ENCODE data around the gene TEN1. TPM values are rescaled to one million over a fixed set of nuclear protein-coding genes. Genes with fewer than 3 reads are reported as not detected.

The TEN1 gene
- total and polyA plus RNA-seq, 2 of the 13 experiments (the other 11 are each of a cell fraction or from before 2014, with no cell fraction given), result 18.0 to 21.3 TPM

GRCh38 chr17:75978938-75979704 is at the start of gene TEN1, which contains the start of gene ACOX1 (continued):
- TF ChIP-seq ZC3H13 (CRISPR knock-in tag; IDR thresholded peaks at IDR 0.05) (peak; percentile 86), ZBTB3 (CRISPR knock-in tag; IDR thresholded peaks at IDR 0.05; ENCODE audit: borderline replicate concordance, low read depth) (no peak; the same call in none of the 2 replicates), ZSCAN30 (CRISPR knock-in tag; IDR thresholded peaks at IDR 0.05) (peak; percentile 63; the same call in 1 of the 2 replicates), ZNF891 (CRISPR knock-in tag; IDR thresholded peaks at IDR 0.05) (no peak; the same call in 1 of the 2 replicates), KDM3A (CRISPR knock-in tag; IDR thresholded peaks at IDR 0.05; ENCODE audit: low read depth) (peak; percentile 94; the same call in 1 of the 2 replicates), ZNF629 (CRISPR knock-in tag; conservative IDR thresholded peaks at IDR 0.05) (peak; percentile 39; the same call in 1 of the 2 replicates), GABPA (IDR thresholded peaks at IDR 0.05; ENCODE audit: low read depth, low read length) (peak; percentile 66), GABPA (CRISPR knock-in tag; IDR thresholded peaks at IDR 0.05; ENCODE audit: low read depth) (peak; percentile 84), U2AF1 (optimal IDR thresholded peaks at IDR 0.05; ENCODE audit: low read depth, low read length) (peak; percentile 25), ZNF562 (CRISPR knock-in tag; IDR thresholded peaks at IDR 0.05; ENCODE audit: borderline replicate concordance) (no peak), ZNF333 (CRISPR knock-in tag; IDR thresholded peaks at IDR 0.05; ENCODE audit: borderline replicate concordance) (peak; percentile 92), ZMYM2 (CRISPR knock-in tag; IDR thresholded peaks at IDR 0.05) (peak; percentile 73; the same call in 1 of the 2 replicates), ZMYM4 (CRISPR knock-in tag; IDR thresholded peaks at IDR 0.05) (peak; percentile 74), ZNF329 (CRISPR knock-in tag; IDR thresholded peaks at IDR 0.05; ENCODE audit: low read depth) (no peak), SOX6 (IDR thresholded peaks at IDR 0.05) (no peak), SOX6 (CRISPR knock-in tag; IDR thresholded peaks at IDR 0.05) (peak; percentile 95), NPAS2 (CRISPR knock-in tag; IDR thresholded peaks at IDR 0.05; ENCODE audit: borderline replicate concordance) (no peak), RBM22 (optimal IDR thresholded peaks at IDR 0.05; ENCODE audit: low read length) (peak; percentile 74), SRSF9 (IDR thresholded peaks at IDR 0.05; ENCODE audit: borderline replicate concordance, insufficient read depth, low read depth, low read length, poor library complexity, severe bottlenecking) (no peak), MAFF (IDR thresholded peaks at IDR 0.05; ENCODE audit: low read depth, low read length) (no peak), ZNF670 (CRISPR knock-in tag; IDR thresholded peaks at IDR 0.05; ENCODE audit: borderline replicate concordance) (peak; percentile 97; the same call in 1 of the 2 replicates), TAF1 (CRISPR knock-in tag; IDR thresholded peaks at IDR 0.05) (peak; percentile 96), ZNF207 (IDR thresholded peaks at IDR 0.05; ENCODE audit: borderline replicate concordance) (0 out of 2 replicates have a peak, but pooled peaks have one; percentile 80), GABPB1 (CRISPR knock-in tag; IDR thresholded peaks at IDR 0.05) (peak; percentile 90)
- TF ChIP-seq, protein P1, sequence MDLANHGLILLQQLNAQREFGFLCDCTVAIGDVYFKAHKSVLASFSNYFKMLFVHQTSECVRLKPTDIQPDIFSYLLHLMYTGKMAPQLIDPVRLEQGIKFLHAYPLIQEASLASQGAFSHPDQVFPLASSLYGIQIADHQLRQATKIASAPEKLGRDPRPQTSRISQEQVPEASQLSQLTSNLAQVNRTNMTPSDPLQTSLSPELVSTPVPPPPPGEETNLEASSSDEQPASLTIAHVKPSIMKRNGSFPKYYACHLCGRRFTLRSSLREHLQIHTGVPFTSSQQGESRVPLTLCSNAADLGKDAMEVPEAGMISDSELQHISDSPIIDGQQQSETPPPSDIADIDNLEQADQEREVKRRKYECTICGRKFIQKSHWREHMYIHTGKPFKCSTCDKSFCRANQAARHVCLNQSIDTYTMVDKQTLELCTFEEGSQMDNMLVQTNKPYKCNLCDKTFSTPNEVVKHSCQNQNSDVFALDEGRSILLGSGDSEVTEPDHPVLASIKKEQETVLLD (CRISPR knock-in tag; IDR thresholded peaks at IDR 0.05; ENCODE audit: low read depth), result peak; percentile 85
- TF ChIP-seq, protein P2, sequence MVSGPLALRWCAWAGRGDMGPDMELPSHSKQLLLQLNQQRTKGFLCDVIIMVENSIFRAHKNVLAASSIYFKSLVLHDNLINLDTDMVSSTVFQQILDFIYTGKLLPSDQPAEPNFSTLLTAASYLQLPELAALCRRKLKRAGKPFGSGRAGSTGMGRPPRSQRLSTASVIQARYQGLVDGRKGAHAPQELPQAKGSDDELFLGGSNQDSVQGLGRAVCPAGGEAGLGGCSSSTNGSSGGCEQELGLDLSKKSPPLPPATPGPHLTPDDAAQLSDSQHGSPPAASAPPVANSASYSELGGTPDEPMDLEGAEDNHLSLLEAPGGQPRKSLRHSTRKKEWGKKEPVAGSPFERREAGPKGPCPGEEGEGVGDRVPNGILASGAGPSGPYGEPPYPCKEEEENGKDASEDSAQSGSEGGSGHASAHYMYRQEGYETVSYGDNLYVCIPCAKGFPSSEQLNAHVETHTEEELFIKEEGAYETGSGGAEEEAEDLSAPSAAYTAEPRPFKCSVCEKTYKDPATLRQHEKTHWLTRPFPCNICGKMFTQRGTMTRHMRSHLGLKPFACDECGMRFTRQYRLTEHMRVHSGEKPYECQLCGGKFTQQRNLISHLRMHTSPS (CRISPR knock-in tag; IDR thresholded peaks at IDR 0.05; ENCODE audit: low read depth), result peak; percentile 76
- TF ChIP-seq, protein P3, sequence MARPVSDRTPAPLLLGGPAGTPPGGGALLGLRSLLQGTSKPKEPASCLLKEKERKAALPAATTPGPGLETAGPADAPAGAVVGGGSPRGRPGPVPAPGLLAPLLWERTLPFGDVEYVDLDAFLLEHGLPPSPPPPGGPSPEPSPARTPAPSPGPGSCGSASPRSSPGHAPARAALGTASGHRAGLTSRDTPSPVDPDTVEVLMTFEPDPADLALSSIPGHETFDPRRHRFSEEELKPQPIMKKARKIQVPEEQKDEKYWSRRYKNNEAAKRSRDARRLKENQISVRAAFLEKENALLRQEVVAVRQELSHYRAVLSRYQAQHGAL (CRISPR knock-in tag; IDR thresholded peaks at IDR 0.05; ENCODE audit: not compliant biosample characterization), result peak; percentile 89

All from HepG2 (cell line).